Activated CD8-positive, alpha-beta memory T cell treated with anti-CD3 and anti-CD28 coated beads for 4 hours (primary cell): ENCODE measurements around the gene GNLY.
"Not testable (repeated sequence)": the region's sequence is repeated elsewhere in the genome, so short reads cannot be mapped to it uniquely, and the experiment has no call there.

Source experiments
- DNase-seq, 2 donors: peaks; one replicate each; pipeline ENCODE4 v3.0.0-alpha.2; 2020; ENCODE audit warnings: low read depth in 2 of 2

Gene GNLY

DNA sequence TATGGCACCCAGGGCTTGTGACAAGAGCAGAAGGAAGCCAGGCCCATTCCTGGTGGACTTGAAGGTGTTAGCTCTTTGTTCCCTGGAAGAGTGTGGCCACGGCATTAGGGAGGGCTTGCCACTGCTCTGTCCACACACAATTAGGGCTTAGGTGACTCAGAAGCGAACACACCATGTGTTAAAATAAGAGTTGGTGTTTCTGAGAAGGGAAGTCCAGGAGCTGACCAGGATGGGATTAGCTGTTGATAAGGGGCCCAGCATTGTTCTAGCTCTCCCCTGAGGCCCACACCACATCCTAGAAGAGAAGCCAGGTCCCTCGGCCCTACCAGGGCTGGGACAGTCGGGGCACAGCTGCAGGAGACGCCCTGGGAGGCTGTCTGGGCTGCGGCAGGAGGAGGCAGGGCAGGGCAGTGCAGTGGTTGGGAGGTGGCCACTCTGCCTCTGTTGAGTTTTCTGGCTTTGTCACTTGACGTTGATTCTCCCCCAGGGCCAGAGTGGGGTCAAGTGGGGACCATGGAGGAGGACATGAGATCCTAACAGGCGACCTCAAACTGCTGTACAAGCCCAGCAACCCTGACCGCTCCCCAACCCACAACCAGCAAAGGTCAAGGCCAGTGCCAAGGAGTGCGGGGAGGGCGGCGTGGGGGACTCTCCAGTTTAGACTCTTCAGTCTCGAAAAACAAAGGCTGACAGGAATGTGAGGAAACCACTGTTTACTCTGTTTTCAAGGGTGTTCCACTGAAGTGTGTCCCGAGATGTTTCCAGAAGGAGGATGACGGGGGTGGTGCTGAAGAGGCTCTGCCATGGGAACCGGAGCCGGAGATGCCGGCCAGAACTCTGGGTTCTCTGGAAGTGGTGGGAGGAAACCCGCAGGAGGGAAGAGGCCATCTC lies 16.8 kb downstream of the GNLY start:
- no peak for DNase-seq

DNA sequence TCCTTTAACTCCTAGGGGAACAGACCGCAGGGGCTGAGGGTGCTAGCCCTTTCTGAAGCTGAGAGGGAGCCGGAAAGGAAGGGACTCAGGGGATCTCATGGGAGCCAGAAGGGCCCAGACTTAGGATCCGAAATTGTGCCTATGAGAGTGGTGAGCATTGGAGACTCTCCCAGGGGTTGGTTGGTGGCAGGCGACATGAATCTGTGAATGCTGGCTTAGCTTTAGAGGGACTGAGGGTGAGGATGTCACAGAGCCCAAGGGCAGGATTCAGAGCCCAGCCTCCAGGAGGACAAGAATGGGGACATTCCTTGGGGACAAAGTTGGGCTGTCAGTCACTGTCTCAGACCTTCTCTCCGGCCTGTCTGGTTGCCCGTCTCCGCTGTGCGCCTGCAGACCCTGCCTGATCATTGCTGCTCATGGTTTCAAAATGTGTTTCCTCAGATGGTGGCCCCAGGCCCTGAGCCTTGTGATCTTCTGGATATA lies 17.5 kb downstream of the GNLY start:
- DNase-seq: no peak

DNA sequence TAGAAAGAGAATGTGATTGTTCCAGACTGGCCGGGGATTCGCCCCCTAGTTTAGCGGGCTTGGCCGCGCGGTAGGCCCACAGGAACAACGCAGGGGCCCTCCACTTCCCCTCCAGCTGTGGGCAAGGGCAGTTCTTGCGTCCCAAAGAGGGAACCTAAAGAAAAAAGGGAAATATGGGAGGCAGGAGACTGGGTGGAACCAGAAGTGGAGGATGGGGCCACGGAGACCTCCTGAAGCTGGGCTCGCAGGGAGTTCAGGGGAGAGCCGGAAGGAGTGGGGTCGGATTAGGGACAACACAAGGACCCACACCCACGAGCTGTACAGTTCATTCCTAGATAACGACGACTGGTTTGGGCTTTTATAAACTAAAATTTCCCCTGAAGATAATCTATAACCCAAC lies 18.2 kb downstream of the GNLY start:
- no peak for DNase-seq

DNA sequence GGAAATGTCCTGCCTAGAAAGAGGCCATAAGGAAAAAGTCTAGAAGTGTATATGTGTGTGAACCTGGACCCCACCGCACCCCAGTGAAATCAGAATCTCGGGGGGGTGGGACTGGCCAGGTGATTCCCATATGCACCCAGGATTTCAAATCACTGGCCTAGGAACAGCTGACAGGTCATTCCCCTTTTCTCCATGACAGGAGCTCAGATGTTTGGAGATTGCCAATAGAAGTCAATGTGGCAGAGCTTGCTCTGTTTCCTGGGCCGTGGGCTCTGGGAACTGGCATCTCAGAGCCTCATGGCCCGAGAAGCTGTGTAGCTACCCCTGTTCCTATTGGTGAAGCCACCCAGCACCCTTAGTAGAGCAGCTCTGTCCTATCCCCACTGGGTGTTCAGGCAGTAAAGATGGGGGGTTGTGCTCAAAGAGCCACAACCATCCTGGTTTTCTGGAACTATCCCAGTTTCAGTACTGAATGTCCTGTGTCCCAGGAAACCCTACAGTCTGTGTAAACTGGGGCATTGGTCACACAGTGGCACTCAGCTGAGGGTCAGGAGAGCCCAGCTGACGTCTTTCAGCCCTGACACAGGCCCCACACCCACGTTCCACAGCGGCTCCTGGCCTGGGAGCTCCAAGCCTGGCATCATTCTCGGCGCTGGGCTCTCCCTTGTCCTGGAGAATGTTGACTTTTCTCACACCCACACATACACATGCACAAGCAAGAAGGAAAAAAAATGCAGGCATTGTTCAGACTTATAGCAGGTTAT lies 18.9 kb downstream of the GNLY start:
- no peak for DNase-seq

DNA sequence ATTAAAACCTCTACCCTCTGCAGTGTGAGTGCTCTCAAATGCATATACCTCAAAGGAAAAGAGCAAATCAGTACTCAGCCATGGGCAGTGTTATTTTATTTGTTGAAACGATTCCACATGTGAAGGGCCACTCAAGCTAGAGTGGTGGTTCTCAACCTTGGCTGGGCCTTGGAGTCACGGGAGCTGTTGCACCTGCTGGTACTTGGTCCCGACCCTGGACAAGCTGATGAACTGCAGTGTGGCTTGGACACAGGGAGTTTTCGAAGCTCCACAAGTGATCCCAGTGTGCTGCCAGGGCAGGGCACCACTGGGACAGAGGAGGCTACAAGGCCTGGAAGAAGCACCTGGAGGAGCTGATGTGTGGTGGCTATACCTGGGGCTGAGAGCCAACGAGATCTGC lies 19.7 kb downstream of the GNLY start:
- no peak for DNase-seq

DNA sequence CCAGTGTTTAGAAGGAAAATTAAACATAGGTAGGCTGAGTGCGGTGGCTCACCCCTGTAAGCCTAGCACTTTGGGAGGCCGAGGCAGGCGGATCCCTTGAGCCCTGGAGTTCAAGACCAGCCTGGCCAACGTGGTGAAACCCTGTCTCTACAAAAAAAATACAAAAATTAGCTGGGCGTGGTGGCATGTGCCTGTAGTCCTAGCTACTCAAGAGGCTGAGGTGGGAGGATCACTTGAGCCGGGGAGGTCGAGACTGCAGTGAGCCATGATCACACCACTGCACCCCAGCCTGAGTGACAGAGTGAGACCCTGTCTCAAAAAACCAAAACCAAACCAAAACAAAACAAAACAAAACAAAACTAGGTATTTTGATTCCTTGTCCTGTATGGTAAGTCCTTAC lies 20.3 kb downstream of the GNLY start:
- DNase-seq: not testable (repeated sequence)

DNA sequence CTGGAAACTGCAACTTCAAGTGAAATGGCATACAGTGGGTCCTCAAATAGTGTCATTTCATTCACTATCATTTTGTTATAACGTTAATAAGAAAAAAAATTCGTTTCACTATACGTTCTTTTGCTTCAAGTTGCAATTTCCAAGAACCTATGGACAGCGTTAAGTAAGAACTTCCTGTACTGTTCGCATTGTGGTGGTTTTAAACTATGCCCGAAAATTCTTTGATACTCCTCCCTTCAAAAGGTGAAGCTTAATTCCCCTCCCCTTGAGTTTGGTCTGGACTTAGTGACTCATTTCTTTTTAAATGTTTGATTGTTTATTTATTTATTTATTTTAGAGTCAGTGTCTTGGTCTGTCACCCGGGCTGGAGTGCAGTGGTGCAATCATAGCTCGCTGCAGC lies 20.7 kb downstream of the GNLY start:
- DNase-seq: no peak

DNA sequence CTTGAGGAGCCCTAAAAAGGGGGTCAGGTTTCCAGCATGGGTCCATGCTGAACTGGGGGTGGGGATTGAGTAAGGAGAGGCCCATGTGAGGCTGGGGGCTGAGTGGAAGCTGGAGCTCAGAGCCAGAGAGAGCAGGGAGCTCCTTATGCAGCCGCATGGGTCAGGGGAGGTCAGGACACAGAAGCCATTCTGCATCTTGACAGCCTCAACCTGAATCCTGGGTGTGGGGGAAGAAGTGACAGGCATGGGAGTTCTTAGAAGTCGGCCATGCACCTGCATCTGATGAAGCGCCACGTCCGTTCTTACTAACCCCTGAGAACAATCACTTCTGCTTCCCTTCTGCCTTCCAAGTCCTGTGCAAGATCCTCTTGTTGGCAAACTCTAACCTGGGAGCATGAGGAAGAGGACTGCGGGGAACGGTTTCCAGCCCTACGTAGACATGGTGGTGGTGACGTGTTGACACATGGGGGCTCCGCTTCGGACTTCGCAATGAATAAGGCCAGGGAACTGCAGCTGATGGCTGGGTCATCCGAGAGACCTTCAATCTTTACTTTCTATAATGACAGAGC lies 22.3 kb downstream of the GNLY start:
- no peak for DNase-seq

DNA sequence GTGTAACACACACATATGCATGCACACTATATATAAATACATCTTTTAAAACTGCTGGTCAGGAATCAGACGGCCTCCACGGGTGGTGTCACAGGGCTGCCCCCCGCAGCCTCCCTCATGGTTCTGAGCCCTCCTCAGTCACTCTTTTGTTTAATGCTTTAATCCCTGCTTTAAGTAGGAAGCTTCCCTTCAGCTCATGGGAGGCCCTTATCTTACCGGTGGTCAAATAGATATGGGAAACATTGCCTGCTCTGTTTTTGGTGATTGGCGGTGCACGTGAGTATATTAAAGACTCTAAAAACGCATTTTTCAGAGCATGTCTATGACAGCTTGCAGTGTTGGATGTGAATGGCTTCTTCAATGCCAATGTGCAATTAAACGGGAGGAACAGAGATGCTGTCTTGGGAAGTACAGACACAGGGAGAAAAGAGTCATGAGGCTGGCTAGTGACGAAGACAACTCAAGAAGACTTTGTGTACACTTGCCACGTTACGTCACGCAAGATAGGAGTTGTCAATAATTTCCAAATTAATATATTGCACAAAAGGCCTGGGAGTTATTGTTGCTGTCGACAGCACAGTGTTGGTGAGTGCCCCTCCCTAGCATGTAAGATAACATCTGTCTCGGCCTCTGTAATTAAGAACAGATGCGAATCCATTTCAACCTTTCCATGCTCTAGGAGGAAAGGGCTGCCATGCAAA lies 23.3 kb downstream of the GNLY start:
- DNase-seq: no peak

DNA sequence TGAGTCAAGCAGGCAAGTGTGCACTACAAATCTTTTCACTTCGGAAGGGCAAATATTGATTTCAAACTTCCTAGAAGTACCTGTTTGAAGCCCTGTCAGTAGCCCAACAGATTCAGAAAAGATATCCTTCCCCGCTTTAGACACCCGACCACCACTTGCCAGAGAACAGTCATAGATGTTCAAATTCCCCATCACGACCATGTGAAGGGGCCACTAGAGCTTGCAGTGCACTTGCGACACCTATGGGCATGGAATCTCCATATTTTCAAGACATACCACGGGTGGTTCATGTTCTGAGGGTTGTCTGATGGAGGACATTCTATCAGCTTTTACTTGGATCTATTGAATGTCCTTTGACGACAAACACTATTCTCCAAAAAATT lies 23.8 kb downstream of the GNLY start:
- no peak for DNase-seq

DNA sequence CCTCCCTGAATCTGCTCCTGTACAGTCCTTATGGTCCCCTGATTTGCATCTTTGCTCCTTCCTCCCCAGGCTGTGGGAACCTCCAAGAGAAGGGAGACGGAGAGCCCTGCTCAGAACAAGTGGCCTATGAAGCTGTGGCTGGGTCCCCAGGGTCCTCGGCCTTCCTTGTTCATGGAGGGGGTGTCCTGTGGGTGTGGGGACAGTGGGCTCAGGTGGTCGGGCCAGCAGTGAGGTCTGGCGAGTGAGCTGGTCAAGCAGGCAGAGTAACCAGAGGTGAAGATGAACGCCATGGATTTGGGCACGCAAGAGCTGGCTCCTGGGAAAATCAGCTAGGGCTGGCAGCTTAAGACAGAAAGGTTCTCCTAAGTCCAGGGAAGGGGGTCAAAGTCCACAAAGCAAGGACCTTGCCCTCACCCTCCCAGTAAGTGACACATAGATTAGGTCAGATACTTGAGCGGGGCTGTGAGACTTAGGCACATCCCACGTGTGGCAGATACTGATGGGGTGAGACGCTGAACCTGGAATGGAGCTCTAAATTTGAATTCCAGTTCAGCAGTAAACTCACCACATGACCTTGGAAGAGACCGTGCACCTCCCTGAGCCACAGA lies 24.8 kb downstream of the GNLY start:
- no peak for DNase-seq

DNA sequence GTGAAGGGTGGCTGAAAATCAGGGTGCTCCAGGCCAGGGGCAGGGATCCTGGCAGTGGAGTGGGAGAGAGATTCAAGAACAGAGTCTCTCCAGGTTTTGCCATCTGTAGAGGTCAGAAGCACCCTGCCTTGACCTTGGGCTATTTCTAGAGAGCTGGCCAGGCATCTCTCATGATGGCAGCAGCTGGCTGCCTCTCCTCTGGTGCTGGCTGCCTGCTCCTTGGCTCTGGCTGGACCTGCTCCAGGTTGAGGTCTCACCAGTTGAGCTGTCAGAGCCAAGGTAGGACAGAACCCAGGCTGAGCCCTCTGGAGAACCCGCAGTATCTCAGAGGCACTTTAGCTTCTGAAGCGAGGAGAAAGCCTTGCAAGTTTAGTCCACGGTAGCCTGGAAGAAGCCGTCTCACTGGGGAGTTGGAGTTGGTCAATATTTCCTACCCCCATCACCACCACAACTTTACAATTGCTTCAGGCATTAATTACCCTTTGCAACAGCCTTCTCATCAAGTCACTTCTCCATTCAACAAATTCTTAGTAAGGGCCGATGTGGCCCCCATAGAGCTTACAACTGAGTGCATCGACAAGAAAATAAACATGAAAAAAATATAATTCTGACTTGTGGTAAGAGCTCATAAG lies 25.6 kb downstream of the GNLY start:
- no peak for DNase-seq

DNA sequence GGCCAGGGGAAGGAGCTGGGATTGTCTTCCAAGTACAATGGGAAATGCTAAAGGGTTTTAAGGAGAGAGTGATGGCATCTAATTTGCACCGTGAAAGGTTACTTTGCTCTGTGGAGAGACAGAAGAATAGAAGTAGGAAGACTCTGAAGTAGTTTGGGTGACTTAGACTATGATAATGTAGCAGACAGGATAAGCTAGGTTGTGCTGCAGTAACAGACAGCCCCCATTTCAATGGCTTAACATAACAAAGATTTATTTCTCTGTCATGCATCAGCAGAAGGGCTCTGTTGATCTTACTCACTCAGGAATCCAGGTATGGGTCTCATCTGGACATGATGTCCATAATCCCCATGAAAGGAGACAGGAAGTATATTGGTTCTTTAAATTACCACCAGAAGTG lies 26.4 kb downstream of the GNLY start:
- DNase-seq: no peak

DNA sequence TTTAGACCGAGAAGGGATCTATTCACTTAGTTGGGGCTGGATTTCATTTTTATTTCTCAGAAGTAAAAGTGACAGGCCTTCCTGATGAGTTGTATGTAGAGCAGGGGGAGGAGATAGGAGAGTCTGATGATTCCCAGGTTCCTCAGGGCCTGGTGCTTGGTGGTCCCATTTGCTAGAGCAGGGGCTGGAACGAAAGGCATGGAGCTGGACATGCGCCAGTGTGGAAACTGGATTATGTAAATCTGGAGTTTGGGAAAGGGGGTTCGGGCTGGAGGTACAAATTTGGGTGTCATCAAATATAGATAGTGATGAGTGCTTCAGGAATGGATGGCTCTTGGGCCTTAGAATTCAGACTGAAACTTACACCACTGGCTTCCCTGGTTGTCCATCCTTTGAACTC lies 27.5 kb downstream of the GNLY start:
- DNase-seq: no peak

DNA sequence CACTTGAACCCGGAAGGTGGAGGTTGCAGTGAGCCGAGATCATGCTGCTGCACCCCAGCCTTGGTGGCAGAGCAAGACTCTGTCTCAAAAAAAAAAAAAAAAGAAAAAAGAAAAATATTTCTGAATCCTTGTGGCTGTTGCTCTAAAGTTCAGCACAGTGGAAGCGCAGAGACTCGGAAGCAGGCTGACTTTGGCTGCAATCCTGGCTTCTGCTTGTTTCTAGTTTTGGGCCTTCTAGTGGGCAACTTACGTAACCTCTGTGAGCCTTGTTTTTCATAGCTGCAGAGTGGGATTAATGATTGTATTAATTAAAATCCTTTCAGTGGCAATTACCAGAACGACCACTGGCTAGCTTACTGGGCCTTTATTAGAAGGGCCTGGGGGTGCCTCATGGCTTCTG lies 28.4 kb downstream of the GNLY start:
- no peak for DNase-seq

DNA sequence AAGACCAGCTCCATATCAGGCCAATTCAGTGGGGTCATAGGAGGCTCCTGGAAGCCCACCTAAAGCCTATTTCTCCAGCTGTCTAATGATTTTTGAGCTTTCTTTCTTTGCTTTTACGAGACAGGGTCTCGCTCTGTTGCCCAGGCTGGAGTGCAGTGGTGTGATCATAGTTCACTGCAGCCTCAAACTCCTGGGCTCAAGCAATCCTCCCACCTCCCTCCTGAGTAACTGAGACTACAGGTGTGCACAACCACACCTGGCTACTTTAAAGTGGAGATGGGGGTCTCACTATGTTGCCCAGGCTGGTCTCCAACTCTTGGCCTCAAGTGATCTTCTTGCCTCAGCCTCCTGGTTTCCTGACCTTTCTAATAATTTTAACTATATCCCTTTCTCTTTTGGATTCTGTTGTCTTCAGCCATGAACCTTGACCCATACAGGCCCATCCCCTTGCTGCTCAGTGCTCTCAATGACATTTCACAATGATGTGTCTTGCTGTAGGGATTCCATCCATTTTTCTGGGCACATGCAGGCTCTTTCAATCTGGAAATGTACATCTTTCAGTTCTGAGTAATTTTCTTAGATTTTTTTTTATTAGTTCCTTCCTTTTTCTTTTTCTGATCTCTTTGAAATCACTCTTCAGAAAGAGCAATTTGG lies 29.7 kb downstream of the GNLY start:
- no peak for DNase-seq

DNA sequence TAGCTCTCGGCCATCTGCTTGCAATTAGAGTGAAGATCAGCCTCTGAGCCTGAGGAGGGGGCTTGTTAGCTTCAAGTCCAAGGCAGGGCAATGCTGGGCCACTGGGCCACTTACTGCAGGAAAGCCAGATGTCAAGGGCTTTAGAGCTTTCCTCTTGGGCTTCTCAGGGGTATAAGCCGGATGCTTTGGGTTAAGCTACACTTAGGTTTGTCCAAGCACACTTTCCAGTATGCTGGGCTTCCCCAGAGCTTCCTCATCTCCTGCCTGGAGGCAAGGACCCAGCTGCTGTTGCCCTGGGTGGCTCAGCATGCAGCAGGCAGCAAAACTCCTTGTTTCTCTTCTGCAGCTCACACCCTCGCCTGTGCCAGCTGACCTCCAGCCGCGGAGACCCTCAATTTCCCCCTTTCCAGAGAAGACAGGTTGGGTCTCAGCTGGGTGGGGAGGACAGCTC lies 30.6 kb downstream of the GNLY start:
- no peak for DNase-seq

DNA sequence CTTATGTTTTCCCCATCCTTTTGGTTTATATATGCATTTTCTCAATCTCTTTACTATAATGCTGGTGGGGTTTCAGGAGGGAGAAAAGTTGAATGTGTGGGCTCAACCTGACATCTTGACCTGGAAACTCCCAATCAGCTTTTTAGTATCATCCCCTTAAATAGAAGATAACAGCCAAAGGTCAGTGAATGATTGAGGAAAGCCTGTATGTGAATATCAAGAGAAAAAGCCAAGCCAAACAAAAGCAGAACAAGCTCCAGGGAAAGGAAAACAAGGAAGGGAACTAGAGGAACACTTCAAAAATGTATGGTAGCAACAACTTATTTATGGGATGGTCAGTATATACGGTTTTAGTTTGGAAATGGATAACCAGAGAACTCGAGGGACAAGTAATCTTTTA lies 31.3 kb downstream of the GNLY start:
- DNase-seq: no peak

DNA sequence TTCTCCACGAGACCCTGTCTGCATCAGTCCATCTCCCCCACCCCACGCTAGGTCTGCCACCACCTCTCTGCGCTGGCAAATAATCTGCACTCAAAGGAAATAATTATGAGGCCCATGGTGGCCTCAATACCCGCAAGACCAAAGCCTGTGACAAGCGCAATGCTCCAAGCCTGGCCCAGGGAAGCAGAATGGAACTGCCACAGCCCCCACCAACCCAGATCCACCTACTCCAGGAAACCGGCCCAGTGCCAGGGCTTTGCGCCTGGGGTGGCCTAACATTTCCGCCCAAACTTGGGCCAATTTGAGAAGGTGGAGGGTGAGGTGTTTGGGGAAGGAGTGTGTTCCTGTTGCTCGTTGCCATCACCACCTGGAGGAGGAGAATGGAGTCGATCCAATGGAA lies 33.6 kb downstream of the GNLY start:
- no peak for DNase-seq

DNA sequence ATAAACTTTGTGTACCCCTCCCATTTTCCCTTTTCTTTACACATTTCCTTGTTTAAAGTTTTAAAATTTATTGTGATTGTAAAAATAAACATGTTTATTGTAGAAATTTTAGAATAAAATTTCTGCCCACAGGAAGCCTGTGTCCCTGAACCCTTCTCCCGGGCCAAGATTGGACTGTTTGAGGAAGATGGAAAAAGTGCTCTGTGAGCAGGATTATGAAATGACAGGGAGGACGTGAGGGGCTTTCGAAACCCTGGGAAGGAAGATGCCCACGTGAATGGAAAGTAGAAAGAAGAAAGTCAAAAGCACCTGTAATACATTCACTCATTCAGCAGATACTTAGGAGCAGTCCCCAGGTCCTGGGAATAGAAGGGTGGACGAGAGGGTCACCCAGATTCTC lies 34.2 kb downstream of the GNLY start:
- DNase-seq: no peak
